HG02870 (cell line): ENCODE measurements around the gene CHN2.
"Not testable (repeated sequence)": the region's sequence is repeated elsewhere in the genome, so short reads cannot be mapped to it uniquely, and the experiment has no call there.

Experiments
- ATAC-seq: cut with Tn5 transposase; IDR thresholded peaks from one replicate; pipeline ENCODE4 v1.9.1; 2021; ENCODE audit warnings: mild to moderate bottlenecking, moderate library complexity; ENCODE audit not compliant: unreplicated experiment

Gene CHN2

GRCh38 chr7:29518616-29519015 lies 324.0 kb downstream of the CHN2 start:
- ATAC-seq = no peak

GRCh38 chr7:29523728-29524127 lies 329.2 kb downstream of the CHN2 start:
- ATAC-seq = no peak

- ATAC-seq = no peak
These were observed 333.0 kb downstream of the CHN2 start for GRCh38 chr7:29527505-29528108.

GRCh38 chr7:29528526-29528925 lies 334.0 kb downstream of the CHN2 start:
- not testable (repeated sequence) for ATAC-seq
